MM.1S (cell line): Measurements from ENCODE around the gene MFAP3L.

Experiments used
- CTCF ChIP-seq: fragments of 300-600 bp; sonication (generic); IDR thresholded peaks from 2 replicates; pipeline ENCODE4 v1.5.1; 2016; ENCODE audit warnings: antibody characterized with exemption, low read length, mixed read lengths
- EZH2 ChIP-seq: fragments of 300-600 bp; sonication (generic); optimal IDR thresholded peaks from 2 replicates; pipeline ENCODE3; 2017; ENCODE audit warnings: low read depth, mild to moderate bottlenecking, antibody characterized with exemption, low read length, mixed read lengths
- EZH2phosphoT487 ChIP-seq: fragments of 300-600 bp; sonication (generic); IDR thresholded peaks from 2 replicates; pipeline ENCODE4 v1.6.1; 2018; ENCODE audit warnings: antibody characterized with exemption, low read length

- TF ChIP-seq EZH2phosphoT487: no peak
- no peak for TF ChIP-seq CTCF
- TF ChIP-seq EZH2: no peak
Measured at GRCh38 chr4:169952236-169953002, 73.8 kb downstream of the MFAP3L start.
